GM10266 (cell line): ENCODE results near the gene APOLD1.

Experiments
- DNase-seq: peaks from one replicate; pipeline ENCODE4 v3.0.0; 2012; ENCODE audit errors: extremely low spot score
- CTCF ChIP-seq: IDR thresholded peaks from 2 replicates; pipeline ENCODE4 v1.5.1; 2012; ENCODE audit warnings: mild to moderate bottlenecking, low read depth; ENCODE audit not compliant: control insufficient read depth, insufficient read depth; ENCODE audit errors: missing control alignments

The APOLD1 gene

GRCh38 chr12:12840580-12840899 is 55.1 kb downstream of the APOLD1 start:
- no peak for TF ChIP-seq CTCF
- no peak for DNase-seq
